Spleen (tissue), 7 donors: Measurements from ENCODE around the gene HS6ST2.

Experiments used
- CTCF ChIP-seq, 11 experiments: fragments of 200-600 bp in 7 of 11; fragments of 450-650 bp in 4 of 11; sonication (generic) in 4 of 11; IDR thresholded peaks in 8 of 11; conservative IDR thresholded peaks in 3 of 11; 1 replicate in 7 of 11; 2 replicates in 4 of 11; pipeline versions ENCODE4 v1.4.0 to v1.8.0; 2016 to 2021; ENCODE audit warnings: antibody characterized with exemption in 11 of 11, inconsistent platforms in 4 of 11, mild to moderate bottlenecking in 1 of 11
- POLR2A ChIP-seq, 3 donors: fragments of 450-650 bp; IDR thresholded peaks; one replicate each; pipeline ENCODE4 v1.5.1; 2017; ENCODE audit warnings: antibody characterized with exemption in 3 of 3, mild to moderate bottlenecking in 1 of 3
- POLR2AphosphoS5 ChIP-seq, 3 donors: sonication (generic); formaldehyde crosslinking; IDR thresholded peaks; one replicate each; pipeline ENCODE4 v1.5.1; 2017; ENCODE audit warnings: antibody characterized with exemption in 3 of 3
- donor health status: DM: no; HTN: no; CAD: no; lungs with moderate emphysema.
- donor health status: DM: no; HTN: no; CAD: no.
- donor health status: DM: no; HTN: no; CAD: no.

GRCh38 chrX:132875650-132876522, 82.5 kb downstream of the HS6ST2 start:
- TF ChIP-seq CTCF (IDR thresholded peaks at IDR 0.05 in 8 of 11, conservative IDR thresholded peaks at IDR 0.05 in 3 of 11): no peak
- no peak for TF ChIP-seq POLR2A (IDR thresholded peaks at IDR 0.05)
- TF ChIP-seq POLR2AphosphoS5 (IDR thresholded peaks at IDR 0.05): no peak
